Neural progenitor cell (in vitro differentiated cells): Measurements from ENCODE around the gene CHD6. TPM values are rescaled to one million over a fixed set of nuclear protein-coding genes. Genes with fewer than 3 reads are reported as not detected.

Experiments used
- DNase-seq: peaks from one replicate; pipeline ENCODE4 v3.0.0-alpha.2; 2016; ENCODE audit warnings: low spot score
- H2AFZ ChIP-seq: fragments of 200-600 bp; sonication (generic); replicated peaks from 2 replicates; pipeline ENCODE4 v1.6.1; 2016; ENCODE audit warnings: antibody characterized with exemption
- H3F3A ChIP-seq: fragments of 200-600 bp; sonication (generic); 2 replicates; pipeline ENCODE4 v1.6.1; 2016; ENCODE audit warnings: antibody characterized with exemption, low read depth
- H3K27ac ChIP-seq: fragments of 200-600 bp; sonication (generic); 2 replicates; pipeline ENCODE4 v1.5.1; 2016; ENCODE audit warnings: mild to moderate bottlenecking
- H3K27me3 ChIP-seq: fragments of 200-600 bp; sonication (generic); 2 replicates; pipeline ENCODE4 v1.6.1; 2016; ENCODE audit warnings: mild to moderate bottlenecking, moderate library complexity
- H3K36me3 ChIP-seq: fragments of 200-600 bp; sonication (generic); 2 replicates; pipeline ENCODE4 v1.5.1; 2016
- H3K4me1 ChIP-seq: fragments of 200-600 bp; sonication (generic); 2 replicates; pipeline ENCODE4 v1.6.1; 2016; ENCODE audit warnings: mixed run types
- H3K4me2 ChIP-seq: fragments of 200-600 bp; sonication (generic); 2 replicates; pipeline ENCODE4 v1.6.1; 2016
- H3K4me3 ChIP-seq: fragments of 200-600 bp; sonication (generic); 2 replicates; pipeline ENCODE4 v1.5.1; 2016
- H3K79me2 ChIP-seq: fragments of 200-600 bp; sonication (generic); 2 replicates; pipeline ENCODE4 v1.6.1; 2016; ENCODE audit warnings: low read depth
- H3K9ac ChIP-seq: fragments of 200-600 bp; sonication (generic); 2 replicates; pipeline ENCODE4 v1.6.1; 2016
- H3K9me3 ChIP-seq: fragments of 200-600 bp; sonication (generic); 2 replicates; pipeline ENCODE4 v1.5.1; 2016; ENCODE audit warnings: low read depth
- H4K20me1 ChIP-seq: fragments of 200-600 bp; sonication (generic); 2 replicates; pipeline ENCODE4 v1.6.1; 2016; ENCODE audit warnings: low read depth
- H3K27ac Mint-ChIP-seq: 3 replicates; pipeline ENCODE4 v1.8.0; 2021; ENCODE audit warnings: mixed read lengths
- H3K27me3 Mint-ChIP-seq: 2 replicates; pipeline ENCODE4 v1.8.0; 2022; ENCODE audit warnings: low read depth, mild to moderate bottlenecking, inconsistent platforms, moderate library complexity, mixed read lengths; ENCODE audit not compliant: insufficient read depth
- H3K36me3 Mint-ChIP-seq: 3 replicates; pipeline ENCODE4 v1.8.0; 2021; ENCODE audit warnings: mixed read lengths
- H3K4me1 Mint-ChIP-seq: 3 replicates; pipeline ENCODE4 v1.8.0; 2021; ENCODE audit warnings: mixed read lengths
- H3K4me3 Mint-ChIP-seq: 3 replicates; pipeline ENCODE4 v1.8.0; 2021; ENCODE audit warnings: mild to moderate bottlenecking, moderate library complexity, mixed read lengths
- H3K9me3 Mint-ChIP-seq: 3 replicates; pipeline ENCODE4 v1.8.0; 2020; ENCODE audit warnings: mixed read lengths
- CTCF ChIP-seq: fragments of 200-600 bp; sonication (generic); IDR thresholded peaks from 2 replicates; pipeline ENCODE4 v1.5.1; 2017; ENCODE audit warnings: antibody characterized with exemption, mild to moderate bottlenecking
- EZH2 ChIP-seq: fragments of 200-600 bp; sonication (generic); IDR thresholded peaks from 2 replicates; pipeline ENCODE4 v1.6.1; 2017; ENCODE audit warnings: antibody characterized with exemption, mild to moderate bottlenecking, moderate library complexity
- EZH2phosphoT487 ChIP-seq: fragments of 200-600 bp; sonication (generic); IDR thresholded peaks from 2 replicates; pipeline ENCODE4 v1.6.1; 2017; ENCODE audit warnings: antibody characterized with exemption
- total RNA-seq: library from RNA; depleted of rRNA; stranded (reverse); fragments of >200 nt; gene quantifications from 2 replicates; pipeline ENCODE4 v1.2.3, GENCODE V29; 2015; ENCODE audit warnings: low replicate concordance

The CHD6 gene
- total RNA-seq, 1 donor from 2014 or later = 76.1 TPM

- Histone ChIP-seq H3K27ac (no peak overlapping the region), H3K36me3 (no peaks in the 10 kb centered on the region), H3K4me1 (no peaks in the 10 kb centered on the region), H2AFZ (no peak overlapping the region), H3K9ac (no peak overlapping the region), H4K20me1 (peaks cover 75% of the 10 kb centered on the region), H3F3A (no peaks in the 10 kb centered on the region), H3K4me3 (no peak overlapping the region), H3K27me3 (no peaks in the 10 kb centered on the region), H3K79me2 (peaks cover 100% of the 10 kb centered on the region), H3K4me2 (no peak overlapping the region), H3K9me3 (peaks cover 5% of the 10 kb centered on the region)
- Mint-ChIP-seq H3K9me3 (peaks cover 60% of the 10 kb centered on the region), H3K36me3 (peaks cover 34% of the 10 kb centered on the region), H3K4me1 (no peaks in the 10 kb centered on the region), H3K27me3 (no peaks in the 10 kb centered on the region), H3K4me3 (no peak overlapping the region), H3K27ac (no peak overlapping the region)
- no peak for DNase-seq
- TF ChIP-seq EZH2 (no peak), EZH2phosphoT487 (no peak), CTCF (no peak)
These were observed 37.8 kb downstream of the CHD6 start for GRCh38 chr20:41580350-41580749.

GRCh38 chr20:41577129-41578009, 40.8 kb downstream of the CHD6 start:
- peaks cover 32% of the 10 kb centered on the region for H3K36me3 Mint-ChIP-seq
- no peak overlapping the region for H3K4me3 ChIP-seq
- no peaks in the 10 kb centered on the region for H3K36me3 ChIP-seq
- H3K27ac Mint-ChIP-seq = no peak overlapping the region
- H3K4me1 ChIP-seq = peaks cover 3% of the 10 kb centered on the region
- H3K4me3 Mint-ChIP-seq = no peak overlapping the region
- no peaks in the 10 kb centered on the region for H3K27me3 Mint-ChIP-seq
- peaks cover 5% of the 10 kb centered on the region for H3K9me3 ChIP-seq
- H3F3A ChIP-seq = no peaks in the 10 kb centered on the region
- no peaks in the 10 kb centered on the region for H3K27me3 ChIP-seq
- peaks cover 100% of the 10 kb centered on the region for H3K79me2 ChIP-seq
- no peaks in the 10 kb centered on the region for H3K4me1 Mint-ChIP-seq
- H4K20me1 ChIP-seq = peaks cover 65% of the 10 kb centered on the region
- H3K9ac ChIP-seq = no peak overlapping the region
- no peak overlapping the region for H3K27ac ChIP-seq
- no peak overlapping the region for H3K4me2 ChIP-seq
- DNase-seq = no peak
- peaks cover 62% of the 10 kb centered on the region for H3K9me3 Mint-ChIP-seq
- H2AFZ ChIP-seq = no peak overlapping the region
- TF ChIP-seq EZH2 (no peak), CTCF (no peak), EZH2phosphoT487 (no peak)

- Histone ChIP-seq H3K4me1 (peaks cover 3% of the 10 kb centered on the region), H3K79me2 (peaks cover 100% of the 10 kb centered on the region), H2AFZ (no peak overlapping the region), H3K4me2 (no peak overlapping the region), H3K9me3 (peaks cover 5% of the 10 kb centered on the region), H3F3A (no peaks in the 10 kb centered on the region), H3K36me3 (no peaks in the 10 kb centered on the region), H4K20me1 (peaks cover 65% of the 10 kb centered on the region), H3K27ac (no peak overlapping the region), H3K4me3 (no peak overlapping the region), H3K9ac (no peak overlapping the region), H3K27me3 (no peaks in the 10 kb centered on the region)
- Mint-ChIP-seq H3K4me3 (no peak overlapping the region), H3K9me3 (peaks cover 50% of the 10 kb centered on the region), H3K4me1 (no peaks in the 10 kb centered on the region), H3K36me3 (peaks cover 27% of the 10 kb centered on the region), H3K27ac (no peak overlapping the region), H3K27me3 (no peaks in the 10 kb centered on the region)
- no peak for DNase-seq
- TF ChIP-seq CTCF = no peak
- TF ChIP-seq EZH2phosphoT487 = no peak
- no peak for TF ChIP-seq EZH2
These were observed 42.8 kb downstream of the CHD6 start for GRCh38 chr20:41575412-41575811.
